T-helper 1 cell (primary cell): Measurements from ENCODE around the gene IL1RAPL1.

Source experiments
- DNase-seq, 5 donors: peaks; one replicate each; pipeline ENCODE4 v3.0.0-alpha.2; 2012 to 2020

Gene IL1RAPL1

GRCh38 chrX:28802625-28803024, 215.4 kb downstream of the IL1RAPL1 start:
- no peak for DNase-seq

- no peak for DNase-seq
Measured at GRCh38 chrX:28835991-28836390, 248.7 kb downstream of the IL1RAPL1 start.

GRCh38 chrX:28843817-28844216, 256.6 kb downstream of the IL1RAPL1 start:
- no peak for DNase-seq

- DNase-seq = no peak
Measured at GRCh38 chrX:28847423-28847822, 260.2 kb downstream of the IL1RAPL1 start.

GRCh38 chrX:28848707-28849106, 261.5 kb downstream of the IL1RAPL1 start:
- no peak for DNase-seq

GRCh38 chrX:28850955-28851354, 263.7 kb downstream of the IL1RAPL1 start:
- no peak for DNase-seq

- DNase-seq = no peak
Measured at GRCh38 chrX:28851871-28852270, 264.6 kb downstream of the IL1RAPL1 start.

GRCh38 chrX:28854637-28855036, 267.4 kb downstream of the IL1RAPL1 start:
- DNase-seq = no peak

GRCh38 chrX:28876408-28876807, 289.2 kb downstream of the IL1RAPL1 start:
- DNase-seq = no peak

GRCh38 chrX:28876901-28877300, 289.7 kb downstream of the IL1RAPL1 start:
- DNase-seq = no peak

- no peak for DNase-seq
Measured at GRCh38 chrX:28880136-28880535, 292.9 kb downstream of the IL1RAPL1 start.

- DNase-seq = no peak
Measured at GRCh38 chrX:28884823-28885222, 297.6 kb downstream of the IL1RAPL1 start.

GRCh38 chrX:28888416-28888815, 301.2 kb downstream of the IL1RAPL1 start:
- no peak for DNase-seq

- DNase-seq = no peak
Measured at GRCh38 chrX:28889591-28890090, 302.4 kb downstream of the IL1RAPL1 start.

- no peak for DNase-seq
Measured at GRCh38 chrX:28901637-28902036, 314.4 kb downstream of the IL1RAPL1 start.

GRCh38 chrX:28910487-28910886, 323.2 kb downstream of the IL1RAPL1 start:
- DNase-seq = no peak

- DNase-seq = no peak
Measured at GRCh38 chrX:28920153-28920943, 333.1 kb downstream of the IL1RAPL1 start.

GRCh38 chrX:28922106-28922505, 334.9 kb downstream of the IL1RAPL1 start:
- DNase-seq = no peak

- no peak for DNase-seq
Measured at GRCh38 chrX:28946846-28947245, 359.6 kb downstream of the IL1RAPL1 start.

GRCh38 chrX:28960063-28960462, 372.8 kb downstream of the IL1RAPL1 start:
- no peak for DNase-seq

- no peak for DNase-seq
Measured at GRCh38 chrX:28966331-28966730, 379.1 kb downstream of the IL1RAPL1 start.

- DNase-seq = no peak
Measured at GRCh38 chrX:28969126-28969525, 381.9 kb downstream of the IL1RAPL1 start.

GRCh38 chrX:28979877-28980276, 392.6 kb downstream of the IL1RAPL1 start:
- no peak for DNase-seq

GRCh38 chrX:28981952-28982351, 394.7 kb downstream of the IL1RAPL1 start:
- DNase-seq = no peak

- DNase-seq = no peak
Measured at GRCh38 chrX:28988246-28988645, 401.0 kb downstream of the IL1RAPL1 start.
